ENCODE data around the gene IKZF1.

IKZF1 gene

DNA sequence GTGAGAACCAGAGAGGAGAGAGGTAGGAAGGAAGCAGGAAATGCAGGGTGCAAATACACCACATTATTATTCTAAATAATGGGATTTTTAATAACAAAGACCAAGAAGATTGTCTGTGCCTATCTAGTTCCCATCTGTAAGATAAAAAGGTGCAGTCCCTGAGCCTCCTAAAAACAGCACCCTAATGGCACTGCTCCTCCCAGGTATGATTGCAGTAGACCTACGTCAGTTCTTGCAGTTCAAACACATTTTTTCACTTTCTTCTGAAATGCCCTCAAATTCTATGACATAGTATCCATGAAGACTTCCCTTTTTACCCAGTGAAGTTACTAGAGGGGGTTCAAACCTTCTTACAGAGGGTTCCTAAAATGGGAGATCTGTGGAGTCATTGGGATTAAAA, 75.0 kb downstream of the IKZF1 start:
- no peak for DNase-seq

DNA sequence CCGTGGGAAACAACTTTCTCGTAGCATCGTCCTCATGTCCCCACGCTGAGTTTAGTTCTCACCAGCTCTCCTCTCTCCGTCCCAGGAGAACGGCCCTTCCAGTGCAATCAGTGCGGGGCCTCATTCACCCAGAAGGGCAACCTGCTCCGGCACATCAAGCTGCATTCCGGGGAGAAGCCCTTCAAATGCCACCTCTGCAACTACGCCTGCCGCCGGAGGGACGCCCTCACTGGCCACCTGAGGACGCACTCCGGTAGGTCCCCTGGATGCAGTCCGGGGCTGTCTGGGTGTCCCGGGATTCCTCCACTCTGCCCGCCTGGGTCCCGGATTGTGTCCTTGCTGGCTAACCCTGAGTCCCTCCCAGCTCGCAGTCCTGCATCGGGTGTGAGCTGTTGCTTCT, 77.9 kb downstream of the IKZF1 start:
- no peak for DNase-seq

DNA sequence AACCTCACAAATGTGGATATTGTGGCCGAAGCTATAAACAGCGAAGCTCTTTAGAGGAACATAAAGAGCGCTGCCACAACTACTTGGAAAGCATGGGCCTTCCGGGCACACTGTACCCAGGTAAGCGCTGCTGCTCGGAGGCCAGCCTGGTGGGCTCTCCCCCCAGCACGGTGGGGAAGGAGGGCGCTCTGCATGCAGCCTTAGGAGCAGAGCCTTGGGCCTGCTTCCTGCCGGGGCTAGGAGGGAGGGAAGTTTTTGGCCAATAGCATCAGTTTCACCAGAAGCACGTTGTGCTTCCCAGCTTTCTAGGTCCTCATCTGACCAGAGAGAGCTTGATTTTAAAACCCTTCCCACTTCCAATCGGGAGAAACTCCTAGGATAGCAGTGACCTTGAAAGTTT, 82.8 kb downstream of the IKZF1 start:
- no peak for DNase-seq

DNA sequence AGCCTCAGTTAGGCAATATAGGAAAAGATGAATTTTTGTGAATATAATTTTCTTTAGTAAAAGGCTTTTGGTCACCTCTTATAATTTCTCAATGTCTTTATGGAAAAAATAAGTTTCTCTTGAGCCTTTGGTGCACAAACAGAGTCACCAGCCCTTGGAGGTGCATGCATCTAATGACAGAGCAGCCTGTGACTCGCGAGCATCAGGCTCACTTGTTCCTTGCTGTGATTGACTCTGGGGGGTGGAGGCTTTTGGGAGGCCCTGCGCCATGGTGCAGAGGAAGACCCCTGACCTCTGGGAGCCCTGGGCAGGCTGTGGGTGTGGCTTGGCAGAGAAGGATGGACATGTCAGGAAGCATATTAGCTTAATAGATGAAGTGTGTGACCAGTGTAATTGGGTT, 85.4 kb downstream of the IKZF1 start:
- peak; percentile 51 for DNase-seq

DNA sequence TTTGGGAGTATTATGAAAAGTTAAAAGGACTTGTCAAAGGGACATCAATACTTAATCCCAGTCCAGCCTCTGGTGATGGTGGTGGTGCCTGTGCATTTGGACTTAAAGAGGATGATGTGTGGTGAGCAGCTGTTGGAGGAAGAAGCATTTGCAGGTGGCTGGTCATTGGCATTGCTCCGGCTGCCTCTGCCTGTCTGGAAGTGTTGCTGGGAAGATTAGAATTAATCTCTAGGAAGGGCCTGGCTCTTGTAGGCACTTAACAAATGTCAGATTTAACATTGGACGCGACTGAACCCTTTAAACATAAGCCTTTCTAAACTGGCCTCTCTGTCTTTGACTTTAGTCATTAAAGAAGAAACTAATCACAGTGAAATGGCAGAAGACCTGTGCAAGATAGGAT, 86.9 kb downstream of the IKZF1 start:
- DNase-seq = no peak

DNA sequence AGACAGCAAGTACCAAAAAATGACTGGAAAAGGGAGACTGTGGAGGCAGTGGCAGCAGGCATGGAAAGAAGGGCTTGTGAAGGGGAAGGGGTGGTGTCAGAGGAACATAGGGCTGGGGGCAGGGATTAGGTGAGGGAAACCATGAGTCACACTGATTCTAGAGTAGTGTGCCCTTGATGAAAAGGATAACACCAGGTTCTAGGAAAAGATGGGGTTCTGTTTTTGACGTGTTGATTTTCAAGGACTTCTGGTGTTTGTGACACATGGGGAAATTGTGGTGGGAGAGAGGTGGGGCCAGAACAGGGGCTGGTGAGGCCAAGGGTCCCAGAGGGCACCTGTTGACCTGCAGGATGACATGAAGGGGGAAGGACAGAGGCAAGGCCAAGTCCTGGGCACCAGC, 88.6 kb downstream of the IKZF1 start:
- peak; percentile 78 for DNase-seq

DNA sequence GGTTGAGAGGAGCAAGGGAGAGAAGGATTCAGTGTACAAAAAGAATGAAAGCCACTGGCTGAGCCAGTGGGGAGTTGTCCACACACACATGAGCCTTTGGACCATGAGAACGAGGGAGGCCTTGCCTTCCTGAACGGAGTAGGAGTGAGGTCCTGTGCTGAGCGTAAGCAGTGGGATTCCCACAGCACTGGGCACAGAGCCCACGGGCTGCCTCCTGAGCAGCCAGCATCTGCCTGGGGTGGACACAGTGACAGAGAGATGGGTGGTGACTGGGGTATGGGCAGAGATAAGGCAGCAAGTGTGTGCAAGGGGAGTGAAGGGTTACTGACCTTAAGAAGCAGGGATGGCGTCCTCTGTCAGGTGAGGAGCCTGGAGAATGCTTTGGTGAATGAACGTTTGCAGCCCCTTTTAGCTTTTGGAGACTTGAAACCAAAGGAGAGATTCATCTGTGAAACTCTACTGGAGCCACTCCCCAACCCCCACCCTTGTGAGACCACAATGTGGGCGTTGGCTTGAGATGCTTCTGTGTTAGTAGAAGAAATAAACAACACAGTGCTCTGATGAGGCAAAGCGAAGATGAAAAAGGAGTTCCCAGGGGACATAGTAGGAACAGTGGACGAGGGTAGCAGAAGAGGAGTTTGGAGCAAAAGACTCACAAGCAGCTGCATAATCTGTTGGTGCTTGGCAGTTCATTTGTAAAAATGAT, 89.2 kb downstream of the IKZF1 start:
- DNase-seq = peak; percentile 68

DNA sequence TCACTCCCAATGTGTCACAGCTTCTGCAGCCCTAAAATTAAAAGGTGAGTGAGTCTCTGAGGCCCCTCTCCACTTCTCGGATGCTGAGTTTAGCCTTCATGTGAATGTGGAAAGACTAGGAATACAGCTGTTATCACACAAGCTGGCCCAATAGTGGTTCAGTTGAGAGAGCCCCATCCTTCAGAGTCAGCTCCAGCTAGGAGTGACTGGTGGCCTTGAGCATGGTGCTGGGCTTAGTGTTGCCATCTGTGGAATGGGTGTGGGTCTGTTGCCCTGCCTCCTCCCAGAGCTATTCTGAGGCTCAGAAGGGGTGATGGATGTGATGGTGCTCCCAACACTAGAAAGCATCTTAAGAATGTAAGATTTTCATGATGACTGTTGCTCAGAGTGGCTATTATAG, 89.8 kb downstream of the IKZF1 start:
- no peak for DNase-seq

DNA sequence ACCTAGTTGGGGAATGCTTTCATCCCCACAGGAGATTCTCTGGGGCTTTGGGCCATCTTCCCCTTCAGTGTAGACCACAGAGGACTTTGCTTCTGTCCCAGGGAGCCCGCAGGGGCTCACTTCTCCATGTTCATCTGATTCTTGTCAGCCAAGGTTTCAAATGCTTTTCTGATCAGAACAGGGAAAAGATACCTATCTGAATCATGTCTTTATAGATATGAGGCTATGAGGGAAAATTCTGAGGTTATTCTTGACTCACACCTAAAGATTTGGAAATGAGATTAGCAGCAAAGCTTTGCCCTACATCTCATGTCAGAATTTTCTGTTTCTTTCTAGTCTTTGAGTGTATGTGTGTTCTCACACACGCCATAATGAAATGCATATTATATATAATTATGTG, 92.3 kb downstream of the IKZF1 start:
- DNase-seq = no peak

DNA sequence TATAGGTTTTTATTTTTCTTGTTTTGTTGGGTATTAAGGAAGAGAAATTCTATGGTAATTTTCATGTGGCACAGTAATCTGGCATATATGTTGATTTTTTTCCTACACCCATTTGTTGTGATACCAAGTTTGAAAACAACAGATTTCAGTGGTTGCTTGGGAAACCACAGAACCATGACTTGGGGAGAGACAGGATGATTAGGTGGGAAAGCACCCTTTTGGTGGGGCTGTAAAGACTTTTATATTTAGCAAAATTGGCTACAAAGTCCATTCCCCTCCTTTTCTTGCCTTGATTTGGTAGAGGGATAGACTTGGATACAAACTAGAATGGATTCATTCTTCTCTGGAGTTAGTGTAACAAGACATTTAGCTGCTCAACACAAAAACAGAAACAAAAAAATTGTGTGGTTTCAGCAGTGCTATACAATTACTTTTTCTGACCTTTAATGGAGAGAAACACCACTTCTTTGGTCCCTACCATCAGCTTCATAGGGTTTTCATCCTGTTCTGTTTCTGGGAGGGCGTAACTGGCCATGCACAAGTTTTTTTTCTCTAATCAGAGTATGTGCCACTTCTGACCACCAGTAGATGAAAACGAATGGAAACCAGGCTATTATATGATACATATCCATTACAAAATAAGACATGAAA, 92.9 kb downstream of the IKZF1 start:
- DNase-seq = no peak

DNA sequence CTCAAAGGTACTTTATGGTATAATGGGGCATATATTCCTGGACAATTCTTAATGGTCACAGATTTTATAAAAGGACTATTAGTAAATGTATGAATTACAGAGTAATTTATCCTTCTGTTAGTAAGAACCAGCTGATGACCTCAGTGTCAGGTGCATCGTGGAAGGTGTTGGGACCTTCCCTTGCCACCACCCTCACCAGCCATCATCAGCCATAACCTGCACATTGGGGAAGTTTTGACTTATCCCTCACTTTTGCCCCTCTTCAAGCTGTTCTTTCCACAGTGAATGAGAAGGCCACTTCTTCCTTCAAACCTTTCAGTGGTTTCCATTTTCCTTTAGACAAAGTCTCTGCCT, 93.4 kb downstream of the IKZF1 start:
- no peak for DNase-seq

DNA sequence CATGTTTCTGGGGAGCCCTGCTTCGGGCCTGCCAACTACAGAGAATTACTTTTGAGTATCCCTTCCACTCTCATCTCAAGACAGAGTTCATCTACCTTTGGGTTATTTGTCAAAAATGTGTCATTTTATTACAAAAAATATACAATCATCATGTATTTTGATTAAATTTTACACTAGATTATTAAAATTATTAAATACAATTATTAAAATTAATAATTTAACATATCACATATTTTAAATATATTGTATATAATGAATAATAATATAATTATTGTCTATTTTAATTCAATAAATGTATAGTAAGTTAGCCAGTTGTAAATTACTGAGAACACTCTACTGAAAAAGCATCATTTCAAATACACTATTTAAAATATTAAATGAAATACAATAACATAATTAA, 94.7 kb downstream of the IKZF1 start:
- no peak for DNase-seq

DNA sequence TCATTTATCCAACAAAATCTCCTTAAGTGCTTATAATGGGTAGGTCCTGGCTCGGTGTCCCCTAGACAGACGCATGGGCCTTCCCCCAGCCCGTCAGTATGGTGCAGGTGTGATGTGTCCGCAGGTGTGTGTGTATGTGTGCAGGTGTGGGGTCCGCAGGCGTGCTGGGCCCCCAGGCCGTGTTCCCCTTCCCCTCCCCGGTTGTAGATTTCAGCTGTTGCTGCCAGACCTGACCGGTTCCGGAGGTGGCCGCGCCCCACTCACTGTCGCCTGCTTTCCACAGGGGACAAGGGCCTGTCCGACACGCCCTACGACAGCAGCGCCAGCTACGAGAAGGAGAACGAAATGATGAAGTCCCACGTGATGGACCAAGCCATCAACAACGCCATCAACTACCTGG, 95.1 kb downstream of the IKZF1 start:
- no peak for DNase-seq

DNA sequence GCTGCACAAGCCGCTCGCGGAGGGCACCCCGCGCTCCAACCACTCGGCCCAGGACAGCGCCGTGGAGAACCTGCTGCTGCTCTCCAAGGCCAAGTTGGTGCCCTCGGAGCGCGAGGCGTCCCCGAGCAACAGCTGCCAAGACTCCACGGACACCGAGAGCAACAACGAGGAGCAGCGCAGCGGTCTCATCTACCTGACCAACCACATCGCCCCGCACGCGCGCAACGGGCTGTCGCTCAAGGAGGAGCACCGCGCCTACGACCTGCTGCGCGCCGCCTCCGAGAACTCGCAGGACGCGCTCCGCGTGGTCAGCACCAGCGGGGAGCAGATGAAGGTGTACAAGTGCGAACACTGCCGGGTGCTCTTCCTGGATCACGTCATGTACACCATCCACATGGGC, 95.6 kb downstream of the IKZF1 start:
- no peak for DNase-seq

DNA sequence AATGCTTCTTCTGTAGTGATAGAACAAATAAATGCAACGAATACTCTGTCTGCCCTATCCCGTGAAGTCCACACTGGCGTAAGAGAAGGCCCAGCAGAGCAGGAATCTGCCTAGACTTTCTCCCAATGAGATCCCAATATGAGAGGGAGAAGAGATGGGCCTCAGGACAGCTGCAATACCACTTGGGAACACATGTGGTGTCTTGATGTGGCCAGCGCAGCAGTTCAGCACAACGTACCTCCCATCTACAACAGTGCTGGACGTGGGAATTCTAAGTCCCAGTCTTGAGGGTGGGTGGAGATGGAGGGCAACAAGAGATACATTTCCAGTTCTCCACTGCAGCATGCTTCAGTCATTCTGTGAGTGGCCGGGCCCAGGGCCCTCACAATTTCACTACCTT, 99.9 kb downstream of the IKZF1 start:
- DNase-seq = no peak

DNA sequence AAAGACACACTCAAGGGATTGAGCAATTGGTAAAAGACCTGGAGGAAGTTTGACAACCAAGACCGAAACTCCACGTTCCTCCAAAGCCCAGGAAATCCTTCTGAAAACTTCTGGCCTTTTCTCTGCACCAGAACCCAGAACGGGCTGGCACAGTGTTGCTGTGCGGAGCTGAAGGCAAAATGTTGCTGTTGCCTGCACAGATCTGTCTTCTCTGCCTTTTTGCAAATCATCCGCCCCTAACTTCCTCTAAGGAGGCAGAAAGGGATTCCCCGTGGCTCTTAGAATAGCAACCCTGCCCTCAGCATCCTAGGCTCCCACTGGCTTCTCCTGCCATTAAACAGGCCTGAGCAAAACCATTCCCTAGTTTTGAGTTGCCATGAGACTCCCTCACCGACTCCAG, 100.7 kb downstream of the IKZF1 start:
- DNase-seq = no peak

DNA sequence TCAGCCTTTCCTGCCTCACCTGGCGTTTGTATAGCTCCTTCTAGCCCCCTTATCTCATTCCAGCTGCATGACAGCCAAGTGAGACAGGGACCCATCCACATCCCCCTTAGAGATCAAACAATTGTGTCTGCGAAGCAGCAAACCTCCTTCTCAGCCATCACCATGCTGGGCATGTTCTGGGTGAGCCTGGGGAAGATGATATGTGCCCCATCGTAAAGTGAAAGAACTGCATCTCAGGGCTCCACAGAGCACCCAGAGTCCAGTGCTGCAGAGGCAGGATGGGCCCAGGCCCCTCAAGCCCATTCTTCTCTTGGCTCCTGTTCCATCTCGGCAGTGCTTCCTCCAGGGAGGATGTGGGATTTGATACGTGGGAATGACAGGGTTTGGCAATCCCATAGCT, 102.4 kb downstream of the IKZF1 start:
- no peak for DNase-seq

DNA sequence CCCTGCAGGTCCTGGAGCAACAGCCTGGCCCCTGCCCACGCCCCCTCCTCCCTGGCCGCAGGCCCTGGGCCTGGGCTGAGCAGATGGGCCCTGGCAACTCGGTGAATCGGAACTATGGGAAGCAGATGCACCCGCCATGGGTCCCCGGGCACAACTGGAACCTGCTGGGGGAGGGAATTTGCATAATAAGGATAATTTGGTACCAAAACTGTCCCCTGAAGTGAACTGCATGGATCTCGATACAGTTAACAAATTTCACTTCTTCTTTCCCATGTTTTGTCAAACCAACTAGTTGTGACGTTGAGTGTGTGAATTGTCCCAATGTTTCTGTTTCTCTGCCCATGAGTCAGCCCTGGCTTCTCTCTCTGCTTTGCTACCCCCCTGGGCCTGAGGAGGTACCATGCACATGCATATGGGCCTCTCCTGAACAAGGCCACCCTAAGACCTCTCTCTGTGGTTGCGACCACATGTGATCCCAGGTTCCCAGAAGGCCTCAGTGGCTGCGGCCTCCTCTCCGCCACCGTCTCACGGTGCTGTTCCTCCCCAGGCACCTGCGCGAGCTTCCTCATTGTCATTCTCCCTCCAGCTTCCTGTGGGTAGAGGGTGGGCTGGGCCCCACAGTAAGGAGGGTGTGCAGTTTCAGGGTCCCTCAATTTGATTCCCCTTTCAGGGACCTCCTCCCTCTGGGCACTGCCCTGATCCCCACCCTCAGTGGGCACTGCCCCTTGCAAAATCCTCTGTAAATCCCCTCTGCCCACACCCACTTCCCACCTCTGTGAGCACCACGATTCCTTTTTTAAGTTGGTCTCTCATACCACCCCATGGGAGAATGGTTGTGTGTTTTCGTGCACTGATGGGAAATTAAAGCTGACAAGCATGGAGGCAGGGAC, 105.6 kb downstream of the IKZF1 start:
- DNase-seq = peak; percentile 12

DNA sequence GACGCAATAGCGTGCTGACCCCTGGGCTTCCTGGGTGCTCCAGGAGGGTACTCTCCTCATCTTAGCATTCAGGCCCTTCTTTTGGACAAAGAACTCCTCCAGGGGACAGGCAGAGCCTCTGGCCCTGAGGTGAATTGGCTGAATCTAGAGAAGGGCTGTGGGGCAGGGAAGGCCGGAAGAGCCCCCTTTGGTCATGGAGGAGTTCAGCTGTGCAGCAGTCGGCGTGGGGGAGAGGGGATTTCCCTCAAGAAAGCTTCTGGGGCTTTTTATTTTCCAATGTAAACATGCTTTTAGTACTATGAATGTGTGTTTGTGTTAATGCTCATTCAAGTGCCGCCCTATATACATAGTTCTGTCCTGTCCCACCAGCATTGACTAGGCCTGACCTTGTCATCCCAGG, 106.8 kb downstream of the IKZF1 start:
- DNase-seq = no peak

DNA sequence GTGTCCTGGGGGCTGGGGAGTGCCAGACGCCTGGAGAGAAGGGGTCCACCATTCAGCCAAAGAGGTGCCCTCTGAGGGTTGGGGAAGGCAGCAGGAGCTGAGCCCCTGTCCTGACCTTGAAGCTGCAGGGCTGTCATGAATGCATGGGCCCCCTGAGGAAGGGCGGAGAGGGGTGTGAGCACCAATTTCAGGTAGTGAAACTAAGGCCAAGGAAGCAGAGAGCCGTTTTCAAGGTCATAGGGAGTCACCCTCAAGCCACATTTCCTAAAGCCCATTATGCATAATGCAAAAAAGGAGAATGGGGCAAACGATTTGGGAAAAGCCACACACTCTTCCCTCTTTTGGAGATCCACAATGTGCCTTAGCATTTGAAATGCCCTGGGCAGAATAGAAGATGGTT, 108.5 kb downstream of the IKZF1 start:
- DNase-seq = no peak

DNA sequence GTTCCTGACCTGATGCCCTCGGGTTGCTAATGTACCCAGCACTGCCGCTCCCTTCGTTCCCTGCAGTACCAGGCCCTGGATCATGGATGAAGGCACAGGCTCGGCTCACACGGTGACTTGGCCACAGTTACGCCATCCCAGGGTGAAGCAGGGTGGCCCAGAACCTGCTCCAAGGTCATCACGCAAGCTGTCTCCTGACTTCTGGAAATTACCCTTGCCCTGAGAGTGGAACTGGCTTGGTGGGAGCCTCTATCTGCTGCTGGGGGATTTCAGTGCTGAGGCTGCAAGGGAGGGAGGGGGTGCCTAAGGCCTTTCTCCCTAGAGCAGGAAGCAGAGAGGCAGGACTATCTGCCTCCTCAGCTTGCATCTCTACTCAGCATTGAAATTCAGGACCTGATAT, 109.0 kb downstream of the IKZF1 start:
- no peak for DNase-seq

DNA sequence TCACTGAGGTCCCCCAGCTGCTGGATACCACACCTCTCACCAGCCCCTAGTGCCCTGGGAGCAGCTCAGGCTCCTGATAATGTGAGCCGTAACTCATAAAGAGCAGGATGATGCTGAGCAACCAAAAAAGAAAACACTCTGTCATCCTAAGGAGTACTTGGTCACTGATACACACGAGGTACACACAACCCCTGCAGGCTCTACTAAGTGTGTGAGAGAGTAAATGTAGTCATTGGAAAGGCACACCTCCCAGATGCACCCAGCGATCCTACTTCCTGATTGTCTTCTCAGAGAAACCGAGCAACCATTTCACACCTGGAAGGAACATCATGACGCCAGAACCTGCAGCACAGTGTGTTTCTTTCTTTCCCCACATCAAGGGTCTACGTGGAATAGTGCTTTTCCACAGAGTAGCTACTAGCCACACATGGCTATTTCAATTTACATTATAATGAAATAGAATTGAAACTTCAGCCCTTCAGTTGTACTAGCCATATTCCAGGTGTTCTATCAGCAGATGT, 111.4 kb downstream of the IKZF1 start:
- no peak for DNase-seq

DNA sequence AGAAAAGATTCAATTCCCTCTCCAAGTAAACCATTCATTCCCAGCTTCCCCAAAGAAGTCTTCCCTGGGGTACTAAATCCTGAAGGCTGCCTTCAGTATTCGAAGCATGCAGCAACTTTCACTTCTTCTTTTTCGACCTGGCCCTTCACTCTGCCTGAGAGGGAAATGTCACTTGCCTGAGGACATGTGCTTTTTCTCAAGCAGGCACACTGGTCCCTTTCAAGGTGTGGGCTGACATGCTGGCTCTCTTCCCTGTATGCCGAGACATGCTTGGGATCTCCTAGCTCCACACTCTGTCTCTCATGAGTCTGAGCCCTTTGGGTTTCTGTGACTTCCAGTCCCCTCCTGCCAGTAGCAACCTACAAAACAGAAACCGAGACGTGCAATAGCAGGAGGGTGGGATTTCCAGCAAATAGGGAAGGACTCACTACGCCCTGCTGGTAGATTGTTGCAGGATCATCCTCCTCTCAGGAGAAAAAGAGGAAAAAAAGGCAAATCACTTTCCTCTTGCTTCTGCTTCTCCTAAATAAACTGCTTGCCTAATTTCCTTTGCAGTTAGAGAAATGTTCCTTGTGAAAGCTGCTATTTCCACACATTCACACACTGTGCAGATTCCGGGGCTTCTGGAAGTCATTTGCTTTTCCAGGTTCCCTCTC, 112.1 kb downstream of the IKZF1 start:
- no peak for DNase-seq
